HG03039 (cell line): Measurements from ENCODE around the gene CALM1.

Source experiments
- ATAC-seq: cut with Tn5 transposase; IDR thresholded peaks from one replicate; pipeline ENCODE4 v1.9.1; 2021; ENCODE audit warnings: mild to moderate bottlenecking, moderate library complexity; ENCODE audit not compliant: unreplicated experiment

CALM1 gene

GRCh38 chr14:90396341-90397339 is at the start of gene CALM1:
Gene CALM1, plus strand, starts transcription at chr14:90397029. Its CDS starts 202 bp downstream, at chr14:90397231.
- ATAC-seq = peak; percentile 54

GRCh38 chr14:90348270-90348669 is 48.6 kb upstream of the CALM1 start:
- ATAC-seq = no peak

- no peak for ATAC-seq
These were observed 47.1 kb upstream of the CALM1 start for GRCh38 chr14:90349739-90350138.

- no peak for ATAC-seq
These were observed 42.1 kb upstream of the CALM1 start for GRCh38 chr14:90354551-90355298.

- no peak for ATAC-seq
These were observed 41.0 kb upstream of the CALM1 start for GRCh38 chr14:90355540-90356518.

GRCh38 chr14:90356925-90357324 is 39.9 kb upstream of the CALM1 start:
- no peak for ATAC-seq

- ATAC-seq = no peak
These were observed 38.5 kb upstream of the CALM1 start for GRCh38 chr14:90358359-90358758.

- ATAC-seq = no peak
These were observed 34.8 kb upstream of the CALM1 start for GRCh38 chr14:90361865-90362557.

GRCh38 chr14:90362558-90362896 is 34.3 kb upstream of the CALM1 start:
- ATAC-seq = no peak

GRCh38 chr14:90368946-90369721 is 27.7 kb upstream of the CALM1 start:
- no peak for ATAC-seq

- no peak for ATAC-seq
These were observed 22.9 kb upstream of the CALM1 start for GRCh38 chr14:90373887-90374286.

GRCh38 chr14:90374813-90375212 is 22.0 kb upstream of the CALM1 start:
- no peak for ATAC-seq

- ATAC-seq = no peak
These were observed 20.9 kb upstream of the CALM1 start for GRCh38 chr14:90375934-90376333.

GRCh38 chr14:90378249-90378648 is 18.6 kb upstream of the CALM1 start:
- no peak for ATAC-seq

GRCh38 chr14:90379106-90379505 is 17.7 kb upstream of the CALM1 start:
- no peak for ATAC-seq

- ATAC-seq = no peak
These were observed 15.6 kb upstream of the CALM1 start for GRCh38 chr14:90381011-90381786.

GRCh38 chr14:90381999-90382451 is 14.8 kb upstream of the CALM1 start:
- no peak for ATAC-seq

GRCh38 chr14:90382491-90383125 is 14.2 kb upstream of the CALM1 start:
- ATAC-seq = no peak
